Measurements from ENCODE around the gene JMJD7. TPM values are rescaled to one million over a fixed set of nuclear protein-coding genes. Genes with fewer than 3 reads are reported as not detected.

JMJD7 gene
- total and polyA plus RNA-seq, 9 of the 15 experiments (the other 6 are each of a cell fraction or from before 2014, with no cell fraction given) = 1.2 to 13.9 (median 6.1) TPM

DNA sequence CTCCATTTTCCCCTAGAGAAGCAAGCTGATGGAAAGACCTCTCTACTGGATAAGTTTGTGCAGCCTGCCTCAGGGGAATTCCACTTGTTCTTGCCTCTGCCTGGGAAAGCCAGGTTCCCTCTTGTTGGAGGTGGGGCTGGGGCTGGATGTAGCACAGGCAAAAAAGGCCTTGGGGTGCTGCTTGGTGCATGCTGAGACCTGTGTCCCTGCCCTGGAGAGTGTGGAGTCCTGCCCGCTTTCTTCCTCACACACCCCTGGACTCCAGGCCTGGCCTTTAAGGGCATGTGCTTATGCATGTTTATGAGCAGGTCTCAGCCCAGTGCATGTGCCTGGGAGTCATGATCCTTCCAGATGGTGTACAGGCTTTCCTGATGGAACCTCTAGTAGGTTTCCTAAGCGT, 23.5 kb upstream of the JMJD7 start (continued):
- TF ChIP-seq DLX4 (CRISPR knock-in tag; IDR thresholded peaks at IDR 0.05) = no peak
- TF ChIP-seq CREM (IDR thresholded peaks at IDR 0.05; ENCODE audit: low read depth) = no peak
- no peak for TF ChIP-seq ESRRB (CRISPR knock-in tag; IDR thresholded peaks at IDR 0.05; ENCODE audit: borderline replicate concordance)
- no peak for TF ChIP-seq GMEB1 (CRISPR knock-in tag; IDR thresholded peaks at IDR 0.05)
- no peak for TF ChIP-seq POLR2AphosphoS2 (IDR thresholded peaks at IDR 0.05; ENCODE audit: low read length)
- no peak for TF ChIP-seq SP2 (IDR thresholded peaks at IDR 0.05; ENCODE audit: extremely low read depth, low read depth, low read length, poor library complexity, severe bottlenecking)

DNA sequence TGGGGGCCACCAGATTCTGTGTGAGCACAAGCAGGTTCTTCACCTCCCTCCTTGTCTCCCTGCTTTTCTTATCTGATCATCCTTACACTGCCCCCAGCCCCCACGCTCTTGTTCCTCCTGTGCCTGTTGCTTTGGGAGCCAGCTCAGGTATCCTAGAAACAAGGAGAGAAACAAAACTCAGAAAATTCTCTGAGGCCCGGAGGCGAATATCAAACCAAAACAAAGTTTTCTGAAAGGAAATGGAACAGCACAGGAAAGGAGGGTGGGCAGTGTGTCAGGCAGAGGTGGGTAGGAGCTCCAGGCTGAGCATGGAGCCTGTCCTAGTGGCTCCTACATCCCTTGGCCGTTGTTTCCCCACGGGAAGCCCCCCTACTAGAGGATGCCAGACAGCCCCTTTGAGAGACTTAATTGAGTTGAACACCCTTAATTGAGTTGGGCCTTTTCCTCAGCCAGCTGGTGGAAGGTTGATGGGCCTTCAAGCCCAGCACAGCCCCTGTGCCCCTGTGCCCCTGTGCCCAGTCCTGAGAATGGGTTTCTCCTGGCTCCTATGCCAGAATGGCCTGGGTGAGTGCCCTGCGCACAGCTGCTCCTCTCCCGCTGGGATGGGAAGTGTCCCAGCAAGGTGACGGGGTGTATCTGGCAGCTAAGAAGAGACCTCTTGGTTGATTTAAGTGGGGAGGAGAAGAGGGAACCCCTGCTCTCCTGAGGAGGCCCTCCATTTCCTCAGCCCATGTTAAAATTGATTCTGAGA, 22.8 kb upstream of the JMJD7 start:
- DNase-seq (ENCODE audit: extremely low read depth in 1 of 4, low spot score in 3 of 4) = peak in 1 of 4 experiments; percentile 31
- WGBS (ENCODE audit: insufficient coverage, low coverage, missing lambda C conversion rate) = 67% methylated on average over 8 of the region's 8 CpGs
- 0 out of 5 replicates have a peak, but pooled peaks cover 0 to 3% of the 10 kb centered on the region in 2 experiments for H3K4me1 ChIP-seq (replicated peaks in 1 of 2; ENCODE audit: control insufficient read depth in 2 of 2, insufficient read depth in 2 of 2, low read length in 2 of 2)
- in situ Hi-C loops (cut with MboI) (loop anchor here (25.0 kb wide), 1 partner anchor 343 kb away; no protein-coding TSS in a partner anchor), intact Hi-C loops (cut with micrococcal nuclease) (no loop called here)
- no peak for ATAC-seq
- no peak for FAIRE-seq
- H3K4me2 ChIP-seq (ENCODE audit: insufficient read depth, low read length) = no peak overlapping the region
- no peaks in the 10 kb centered on the region for H3K9me1 ChIP-seq (ENCODE audit: control insufficient read depth, insufficient read depth, low read length)
- ChIA-PET CTCF (ENCODE audit: low intra/inter-chr PET ratio) (no interaction called here), POLR2A (interaction anchor here (1.3 kb wide), 1 partner anchor 11 kb away, joined by 3 read pairs; no protein-coding TSS in a partner anchor)
- no peak overlapping the region for H3K4me3 ChIP-seq
- no peak overlapping the region for H2AFZ ChIP-seq (ENCODE audit: low read depth, low read length)
- H3K79me2 ChIP-seq (ENCODE audit: control insufficient read depth, insufficient read depth, low read length) = no peaks in the 10 kb centered on the region
- H3K27ac ChIP-seq (ENCODE audit: extremely low read depth, low read depth, low read length) = no peak overlapping the region
- no TSS peak for BruUV-seq (replicated peaks)
- no peak overlapping the region for H3K9ac ChIP-seq (ENCODE audit: insufficient read depth in 1 of 2, low read depth in 2 of 2, low read length in 2 of 2)
- TF ChIP-seq SRF (CRISPR knock-in tag; IDR thresholded peaks at IDR 0.05) (no peak), CHAMP1 (IDR thresholded peaks at IDR 0.05) (no peak), OTX1 (CRISPR knock-in tag; IDR thresholded peaks at IDR 0.05) (no peak), GTF2A2 (tag; IDR thresholded peaks at IDR 0.05) (no peak), LARP7 (IDR thresholded peaks at IDR 0.05) (no peak)
- H3K9me3 ChIP-seq (replicated peaks; ENCODE audit: control insufficient read depth, insufficient read depth, low read depth, low read length) = no peaks in the 10 kb centered on the region
- H4K20me1 ChIP-seq (replicated peaks; ENCODE audit: control insufficient read depth, insufficient read depth, low read length) = no peaks in the 10 kb centered on the region
- H3K27me3 ChIP-seq (ENCODE audit: control insufficient read depth in 2 of 2, insufficient read depth in 2 of 2, low read length in 2 of 2) = no peaks in the 10 kb centered on the region
- no peaks in the 10 kb centered on the region for H3K36me3 ChIP-seq (ENCODE audit: control insufficient read depth, insufficient read depth, low read length)
